ENCODE measurements around the gene PAEP.

DNA sequence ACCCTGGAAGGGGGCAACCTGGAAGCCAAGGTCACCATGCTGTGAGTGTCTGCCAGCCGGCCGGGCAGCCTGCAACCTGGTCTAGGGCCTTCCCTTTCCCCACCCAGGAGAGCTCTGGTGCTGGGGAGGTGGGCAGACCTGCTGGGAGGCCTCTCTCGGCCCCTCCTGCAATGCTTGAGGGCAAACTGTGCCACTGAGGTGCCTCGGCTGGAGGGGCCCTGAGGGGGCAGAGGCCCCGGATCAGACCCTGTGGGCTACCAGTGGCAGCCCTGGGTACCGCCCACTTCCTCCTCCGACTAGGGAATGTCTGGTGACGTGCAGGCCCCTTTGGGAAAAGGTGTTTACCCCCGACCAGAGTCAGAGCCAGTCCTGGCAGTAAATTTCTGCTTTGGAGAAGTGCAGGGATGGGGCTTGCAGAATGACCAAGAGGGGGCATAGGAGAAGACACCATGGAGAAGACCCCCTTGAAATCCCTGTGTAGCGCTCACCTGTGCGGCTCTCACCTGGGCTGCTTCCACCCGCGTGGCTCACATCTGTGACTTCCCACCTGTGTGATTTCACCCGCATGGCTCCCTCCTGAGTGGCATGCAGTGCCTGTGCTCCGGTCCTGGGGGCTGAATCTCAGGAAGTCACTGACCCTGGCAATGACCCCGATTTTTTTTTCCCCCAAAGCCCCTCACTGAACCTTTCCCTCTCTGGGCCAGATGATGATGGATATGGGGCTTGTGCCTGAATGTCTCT lies 39.2 kb upstream of the PAEP start:
- TF ChIP-seq GATA3 (IDR thresholded peaks at IDR 0.05; ENCODE audit: low read depth, low read length) (no peak), GATA2 (IDR thresholded peaks at IDR 0.05; ENCODE audit: low read depth, low read length) (no peak)
